ENCODE measurements around the gene SLC37A1.

The SLC37A1 gene

DNA sequence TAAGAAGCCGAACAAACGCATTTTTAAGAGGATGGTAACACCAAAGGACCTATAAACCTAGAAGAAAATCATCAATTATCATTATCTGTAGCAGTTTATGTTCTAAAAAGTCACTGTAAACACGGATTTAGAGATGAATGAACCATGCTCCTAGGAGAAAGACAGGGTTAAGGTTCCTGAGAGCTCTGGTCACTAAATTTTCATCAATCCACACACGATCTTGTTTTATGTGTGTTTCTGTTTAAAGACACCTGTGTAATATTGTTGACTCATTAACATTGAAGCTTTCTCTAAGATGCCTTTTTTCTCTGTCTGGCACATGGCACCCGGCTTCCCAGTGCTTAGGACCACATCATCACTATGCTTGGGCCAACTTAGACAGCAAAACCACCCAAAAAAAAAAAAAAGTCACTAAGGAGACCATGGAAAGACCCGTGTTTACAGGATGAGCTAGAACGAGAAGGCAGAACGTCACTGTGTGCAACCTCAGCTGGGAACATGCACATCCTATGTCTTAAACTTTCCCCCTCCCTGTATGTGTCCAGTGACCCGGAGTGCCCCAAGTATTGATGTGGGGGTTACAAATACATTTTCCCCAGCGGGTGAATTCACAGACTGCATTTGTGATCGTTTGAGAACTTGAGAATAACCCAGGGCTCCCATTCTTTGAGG, 84.0 kb downstream of the SLC37A1 start:
- peaks cover 10% of the 10 kb centered on the region for H3K27me3 Mint-ChIP-seq (ENCODE audit: low read depth, poor library complexity)
- H3K4me3 Mint-ChIP-seq, result no peak overlapping the region
- H3K9me3 Mint-ChIP-seq, result peaks cover 30% of the 10 kb centered on the region
- H3K4me1 Mint-ChIP-seq, result peaks cover 4% of the 10 kb centered on the region
- H3K36me3 Mint-ChIP-seq (ENCODE audit: low read depth), result no peaks in the 10 kb centered on the region
- TF ChIP-seq, protein P1, sequence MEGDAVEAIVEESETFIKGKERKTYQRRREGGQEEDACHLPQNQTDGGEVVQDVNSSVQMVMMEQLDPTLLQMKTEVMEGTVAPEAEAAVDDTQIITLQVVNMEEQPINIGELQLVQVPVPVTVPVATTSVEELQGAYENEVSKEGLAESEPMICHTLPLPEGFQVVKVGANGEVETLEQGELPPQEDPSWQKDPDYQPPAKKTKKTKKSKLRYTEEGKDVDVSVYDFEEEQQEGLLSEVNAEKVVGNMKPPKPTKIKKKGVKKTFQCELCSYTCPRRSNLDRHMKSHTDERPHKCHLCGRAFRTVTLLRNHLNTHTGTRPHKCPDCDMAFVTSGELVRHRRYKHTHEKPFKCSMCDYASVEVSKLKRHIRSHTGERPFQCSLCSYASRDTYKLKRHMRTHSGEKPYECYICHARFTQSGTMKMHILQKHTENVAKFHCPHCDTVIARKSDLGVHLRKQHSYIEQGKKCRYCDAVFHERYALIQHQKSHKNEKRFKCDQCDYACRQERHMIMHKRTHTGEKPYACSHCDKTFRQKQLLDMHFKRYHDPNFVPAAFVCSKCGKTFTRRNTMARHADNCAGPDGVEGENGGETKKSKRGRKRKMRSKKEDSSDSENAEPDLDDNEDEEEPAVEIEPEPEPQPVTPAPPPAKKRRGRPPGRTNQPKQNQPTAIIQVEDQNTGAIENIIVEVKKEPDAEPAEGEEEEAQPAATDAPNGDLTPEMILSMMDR (IDR thresholded peaks at IDR 0.05), result no peak
- DNase-seq, result no peak
- no peak overlapping the region for H3K27ac Mint-ChIP-seq

GRCh38 chr21:42598159-42598735, 84.6 kb downstream of the SLC37A1 start:
- Mint-ChIP-seq H3K4me3 (no peak overlapping the region), H3K27me3 (ENCODE audit: low read depth, poor library complexity) (peaks cover 10% of the 10 kb centered on the region), H3K27ac (no peak overlapping the region)

DNA sequence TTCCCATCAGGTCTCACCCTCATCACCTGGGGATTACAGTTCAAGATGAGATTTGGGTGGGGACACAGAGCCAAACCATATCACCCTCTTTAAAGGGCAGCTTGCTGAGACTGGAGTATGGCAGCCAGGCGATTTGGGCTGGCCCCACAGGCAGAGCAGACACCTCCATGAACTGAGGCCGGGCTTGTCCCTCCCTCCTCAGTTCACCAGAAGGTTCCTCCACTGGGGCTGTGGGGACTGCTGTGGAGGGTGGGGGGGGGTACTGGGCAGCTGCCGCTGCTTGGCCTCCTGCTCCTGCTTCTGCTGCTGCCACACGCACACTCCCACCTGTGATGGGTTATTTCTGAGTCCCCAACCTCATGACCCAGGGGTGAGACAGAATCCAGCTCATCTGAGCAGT, 85.8 kb downstream of the SLC37A1 start:
- H3K27me3 Mint-ChIP-seq (ENCODE audit: low read depth, poor library complexity), result peaks cover 10% of the 10 kb centered on the region
- H3K4me1 Mint-ChIP-seq, result peaks cover 11% of the 10 kb centered on the region
- TF ChIP-seq, protein P1 (IDR thresholded peaks at IDR 0.05), result no peak
- H3K4me3 Mint-ChIP-seq, result no peak overlapping the region
- H3K9me3 Mint-ChIP-seq, result peaks cover 34% of the 10 kb centered on the region
- no peak for DNase-seq
- H3K36me3 Mint-ChIP-seq (ENCODE audit: low read depth), result no peaks in the 10 kb centered on the region
- no peak overlapping the region for H3K27ac Mint-ChIP-seq

More at GRCh38 chr21:42598159-42598735, 84.6 kb downstream of the SLC37A1 start:
- TF ChIP-seq, protein P1 (IDR thresholded peaks at IDR 0.05), result no peak
- peaks cover 30% of the 10 kb centered on the region for H3K9me3 Mint-ChIP-seq
- peaks cover 7% of the 10 kb centered on the region for H3K4me1 Mint-ChIP-seq
- DNase-seq, result no peak
- H3K36me3 Mint-ChIP-seq (ENCODE audit: low read depth), result no peaks in the 10 kb centered on the region

DNA sequence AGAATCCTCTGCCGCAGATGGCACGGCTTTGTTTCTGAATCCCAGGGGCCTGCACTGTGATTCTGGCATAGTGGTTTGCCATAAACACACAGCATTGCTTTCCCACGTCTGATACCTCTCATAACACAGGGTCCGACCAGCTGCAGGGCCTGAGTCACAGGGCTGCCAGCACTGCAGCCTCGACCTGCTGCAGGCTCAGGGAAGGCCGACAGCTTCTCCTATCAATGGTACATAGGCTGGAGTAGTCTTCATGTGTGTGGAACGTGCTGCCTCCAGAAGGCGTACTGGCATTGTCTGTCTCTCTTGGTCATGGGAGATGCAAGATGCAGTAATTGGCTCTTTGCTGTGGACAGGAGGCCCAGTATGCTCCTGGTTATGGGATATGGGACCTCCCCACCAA, 86.3 kb downstream of the SLC37A1 start:
- TF ChIP-seq, protein P1 (IDR thresholded peaks at IDR 0.05), result no peak
- DNase-seq, result no peak
- Mint-ChIP-seq H3K27ac (no peak overlapping the region), H3K4me3 (no peak overlapping the region), H3K36me3 (ENCODE audit: low read depth) (no peaks in the 10 kb centered on the region), H3K9me3 (peaks cover 34% of the 10 kb centered on the region), H3K4me1 (peaks cover 11% of the 10 kb centered on the region), H3K27me3 (ENCODE audit: low read depth, poor library complexity) (peaks cover 10% of the 10 kb centered on the region)

GRCh38 chr21:42601656-42602055, 88.0 kb downstream of the SLC37A1 start:
- H3K27me3 Mint-ChIP-seq (ENCODE audit: low read depth, poor library complexity), result peaks cover 5% of the 10 kb centered on the region
- no peak overlapping the region for H3K4me3 Mint-ChIP-seq
- H3K36me3 Mint-ChIP-seq (ENCODE audit: low read depth), result no peaks in the 10 kb centered on the region
- no peak for DNase-seq
- peaks cover 34% of the 10 kb centered on the region for H3K9me3 Mint-ChIP-seq
- peaks cover 11% of the 10 kb centered on the region for H3K4me1 Mint-ChIP-seq
- H3K27ac Mint-ChIP-seq, result no peak overlapping the region
- TF ChIP-seq, protein P1 (IDR thresholded peaks at IDR 0.05), result no peak

GRCh38 chr21:42607102-42607501, 93.5 kb downstream of the SLC37A1 start:
- DNase-seq, result no peak
- no peak overlapping the region for H3K4me3 Mint-ChIP-seq
- no peak overlapping the region for H3K27ac Mint-ChIP-seq
- peaks cover 3% of the 10 kb centered on the region for H3K27me3 Mint-ChIP-seq (ENCODE audit: low read depth, poor library complexity)
- peaks cover 28% of the 10 kb centered on the region for H3K9me3 Mint-ChIP-seq
- no peaks in the 10 kb centered on the region for H3K36me3 Mint-ChIP-seq (ENCODE audit: low read depth)
- peaks cover 11% of the 10 kb centered on the region for H3K4me1 Mint-ChIP-seq
- TF ChIP-seq, protein P1 (IDR thresholded peaks at IDR 0.05), result no peak
